ENCODE data around the gene OR10A5. TPM values are rescaled to one million over a fixed set of nuclear protein-coding genes. Genes with fewer than 3 reads are reported as not detected.
"Not testable (repeated sequence)": the region's sequence is repeated elsewhere in the genome, so short reads cannot be mapped to it uniquely, and the experiment has no call there.

Gene OR10A5
- total RNA-seq, 1 experiment from 2014 or later: not detected

- no peak overlapping the region for H2BK20ac ChIP-seq (ENCODE audit: low read depth, low read length, poor library complexity, severe bottlenecking)
- H3K23ac ChIP-seq (ENCODE audit: insufficient read length, low read depth, low read length): no peak overlapping the region
- H3K56ac ChIP-seq (ENCODE audit: insufficient read length, low read depth, low read length): no peak overlapping the region
- no peak overlapping the region for H3K27ac ChIP-seq (ENCODE audit: insufficient read length, low read depth, low read length)
- Mint-ChIP-seq H3K9me3 (no peaks in the 10 kb centered on the region; a peak in 1 of 5 replicates), H3K36me3 (ENCODE audit: insufficient read depth in 1 of 3, low read depth in 3 of 3) (no peaks in the 10 kb centered on the region), H3K27me3 (ENCODE audit: low read depth) (no peaks in the 10 kb centered on the region), H3K4me1 (no peaks in the 10 kb centered on the region), H3K4me3 (no peak overlapping the region), H3K27ac (no peak overlapping the region)
- H3T11ph ChIP-seq (ENCODE audit: low read length): no peak overlapping the region
- no peak for TF ChIP-seq CTCF (conservative IDR thresholded peaks at IDR 0.05)
- no peak overlapping the region for H2AFZ ChIP-seq (ENCODE audit: low read length)
- H4K8ac ChIP-seq (replicated peaks; ENCODE audit: insufficient read length, low read depth, low read length): no peak overlapping the region
- H3K4ac ChIP-seq (ENCODE audit: low read depth, low read length): no peak overlapping the region
- no peak for DNase-seq
- no peak overlapping the region for H3K14ac ChIP-seq (ENCODE audit: insufficient read depth, low read length)
- no peaks in the 10 kb centered on the region for H3K9me3 ChIP-seq (ENCODE audit: control insufficient read depth, low read depth, low read length)
- H2AK5ac ChIP-seq (ENCODE audit: insufficient read length, low read length): no peak overlapping the region
- H3K4me2 ChIP-seq (ENCODE audit: insufficient read depth, insufficient read length, low read length): no peak overlapping the region
- H3K23me2 ChIP-seq (ENCODE audit: insufficient read length, low read depth, low read length, poor library complexity, severe bottlenecking): no peaks in the 10 kb centered on the region
- H3K4me1 ChIP-seq (ENCODE audit: insufficient read depth, low read length): no peaks in the 10 kb centered on the region
- H2BK5ac ChIP-seq (ENCODE audit: insufficient read length, low read length): no peak overlapping the region
- no peaks in the 10 kb centered on the region for H3K79me2 ChIP-seq (ENCODE audit: insufficient read depth, low read length)
- no peak overlapping the region for H3K18ac ChIP-seq (ENCODE audit: insufficient read length, low read depth, low read length)
- no peak overlapping the region for H3K9ac ChIP-seq (ENCODE audit: extremely low read depth, insufficient read length, low read length)
- no peak overlapping the region for H2BK15ac ChIP-seq (ENCODE audit: low read depth, low read length)
- no peak overlapping the region for H2BK12ac ChIP-seq (ENCODE audit: insufficient read length, low read depth, low read length)
- H3K27me3 ChIP-seq (ENCODE audit: insufficient read depth, low read length): no peaks in the 10 kb centered on the region
- no peak overlapping the region for H2BK120ac ChIP-seq (ENCODE audit: low read depth, low read length, poor library complexity, severe bottlenecking)
- H3K79me1 ChIP-seq (ENCODE audit: insufficient read depth, low read depth, low read length, poor library complexity, severe bottlenecking): no peaks in the 10 kb centered on the region
- H4K5ac ChIP-seq (ENCODE audit: insufficient read length, low read depth, low read length): no peak overlapping the region
- H4K91ac ChIP-seq (ENCODE audit: insufficient read length, low read depth, low read length): no peak overlapping the region
- H4K20me1 ChIP-seq (ENCODE audit: control insufficient read depth, insufficient read depth, insufficient read length): no peaks in the 10 kb centered on the region
Observed at GRCh38 chr11:6882751-6883150, 37.3 kb downstream of the OR10A5 start.

GRCh38 chr11:6887711-6888110 is 42.2 kb downstream of the OR10A5 start:
- not testable (repeated sequence) for H3K4ac ChIP-seq (ENCODE audit: low read depth, low read length); H4K91ac ChIP-seq (ENCODE audit: insufficient read length, low read depth, low read length); H3K36me3 Mint-ChIP-seq (ENCODE audit: insufficient read depth in 1 of 3, low read depth in 3 of 3); H3K23ac ChIP-seq (ENCODE audit: insufficient read length, low read depth, low read length); H4K8ac ChIP-seq (replicated peaks; ENCODE audit: insufficient read length, low read depth, low read length); DNase-seq; H3T11ph ChIP-seq (ENCODE audit: low read length); H3K27ac ChIP-seq (ENCODE audit: insufficient read length, low read depth, low read length); H2BK20ac ChIP-seq (ENCODE audit: low read depth, low read length, poor library complexity, severe bottlenecking); H2BK15ac ChIP-seq (ENCODE audit: low read depth, low read length); H2BK5ac ChIP-seq (ENCODE audit: insufficient read length, low read length); H3K4me1 ChIP-seq (ENCODE audit: insufficient read depth, low read length); H3K18ac ChIP-seq (ENCODE audit: insufficient read length, low read depth, low read length); H3K9ac ChIP-seq (ENCODE audit: extremely low read depth, insufficient read length, low read length); H3K79me1 ChIP-seq (ENCODE audit: insufficient read depth, low read depth, low read length, poor library complexity, severe bottlenecking); H3K4me1 Mint-ChIP-seq; H2AFZ ChIP-seq (ENCODE audit: low read length); H3K4me3 Mint-ChIP-seq; H3K23me2 ChIP-seq (ENCODE audit: insufficient read length, low read depth, low read length, poor library complexity, severe bottlenecking); H3K14ac ChIP-seq (ENCODE audit: insufficient read depth, low read length); H3K4me2 ChIP-seq (ENCODE audit: insufficient read depth, insufficient read length, low read length); H3K27me3 Mint-ChIP-seq (ENCODE audit: low read depth); H4K20me1 ChIP-seq (ENCODE audit: control insufficient read depth, insufficient read depth, insufficient read length); H2AK5ac ChIP-seq (ENCODE audit: insufficient read length, low read length); H2BK120ac ChIP-seq (ENCODE audit: low read depth, low read length, poor library complexity, severe bottlenecking); H3K27ac Mint-ChIP-seq; H3K79me2 ChIP-seq (ENCODE audit: insufficient read depth, low read length); H3K9me3 ChIP-seq (ENCODE audit: control insufficient read depth, low read depth, low read length); H3K27me3 ChIP-seq (ENCODE audit: insufficient read depth, low read length); H3K9me3 Mint-ChIP-seq; H2BK12ac ChIP-seq (ENCODE audit: insufficient read length, low read depth, low read length); H4K5ac ChIP-seq (ENCODE audit: insufficient read length, low read depth, low read length); H3K56ac ChIP-seq (ENCODE audit: insufficient read length, low read depth, low read length)
- WGBS (ENCODE audit: extremely low coverage, insufficient read length, low lambda C conversion rate): no CpG with 5 or more reads among the region's 5 CpGs

All from H9 (cell line).